ENCODE results near the gene EXOC3L4.

The EXOC3L4 gene

GRCh38 chr14:103157969-103158368 lies 63.4 kb downstream of the EXOC3L4 start:
- no peak overlapping the region for H3K4me3 ChIP-seq (ENCODE audit: low read depth, low read length)
- TF ChIP-seq CTCF (IDR thresholded peaks at IDR 0.05; ENCODE audit: low read depth, low read length), result no peak
- DNase-seq, result no peak

GRCh38 chr14:103158688-103159087 lies 64.2 kb downstream of the EXOC3L4 start:
- Histone ChIP-seq H3K9me3 (no peaks in the 10 kb centered on the region), H3K4me3 (ENCODE audit: low read depth, low read length) (no peak overlapping the region), H3K27me3 (no peaks in the 10 kb centered on the region), H3K4me1 (no peaks in the 10 kb centered on the region), H3K36me3 (no peaks in the 10 kb centered on the region)
- DNase-seq, result no peak
- no peak for TF ChIP-seq CTCF (IDR thresholded peaks at IDR 0.05; ENCODE audit: low read depth, low read length)

More at GRCh38 chr14:103157969-103158368, 63.4 kb downstream of the EXOC3L4 start:
- no peaks in the 10 kb centered on the region for H3K27me3 ChIP-seq
- H3K9me3 ChIP-seq, result no peaks in the 10 kb centered on the region
- no peaks in the 10 kb centered on the region for H3K4me1 ChIP-seq
- no peaks in the 10 kb centered on the region for H3K36me3 ChIP-seq

All from BE2C (cell line).